HG02973 (cell line): ENCODE data around the gene SRBD1.
"Not testable (repeated sequence)": the region's sequence is repeated elsewhere in the genome, so short reads cannot be mapped to it uniquely, and the experiment has no call there.

Experiments
- ATAC-seq: cut with Tn5 transposase; IDR thresholded peaks from one replicate; pipeline ENCODE4 v1.9.1; 2021; ENCODE audit warnings: moderate library complexity; ENCODE audit not compliant: unreplicated experiment

SRBD1 gene

DNA sequence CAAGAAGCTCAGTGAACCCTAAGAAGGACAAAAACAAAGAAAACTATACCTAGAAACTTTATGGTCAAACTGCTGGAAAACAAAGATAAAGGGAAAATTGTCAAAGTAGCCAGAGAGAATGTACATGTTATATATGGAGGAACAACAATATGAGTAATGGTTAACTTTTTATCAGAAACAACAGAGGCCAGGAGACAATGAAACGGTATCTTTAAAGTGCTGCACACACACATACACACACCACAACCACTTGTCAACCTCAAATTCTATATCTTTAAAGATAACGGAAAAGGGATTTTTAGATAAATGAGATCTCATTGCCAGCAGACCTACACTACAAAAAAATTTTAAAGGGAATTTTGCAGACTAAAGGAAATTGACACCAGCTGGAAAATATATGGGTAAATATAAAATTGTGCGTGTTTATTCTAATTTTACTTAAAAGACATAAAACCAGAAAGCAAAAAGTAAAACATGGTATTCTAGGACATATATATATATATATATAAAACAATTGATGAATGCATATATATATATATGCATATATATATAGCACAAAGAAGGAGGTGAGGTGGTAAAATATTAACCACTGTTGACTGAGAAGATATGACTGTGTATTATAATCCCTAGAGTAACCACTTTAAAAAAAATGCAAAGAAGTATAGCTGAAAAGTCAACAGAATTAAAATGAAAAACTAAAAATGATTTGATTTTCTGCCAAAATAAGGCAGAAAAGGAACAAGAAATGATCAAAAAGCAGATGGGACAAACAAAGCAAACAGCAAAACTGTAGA is 172.0 kb downstream of the SRBD1 start:
- ATAC-seq: peak; percentile 50

DNA sequence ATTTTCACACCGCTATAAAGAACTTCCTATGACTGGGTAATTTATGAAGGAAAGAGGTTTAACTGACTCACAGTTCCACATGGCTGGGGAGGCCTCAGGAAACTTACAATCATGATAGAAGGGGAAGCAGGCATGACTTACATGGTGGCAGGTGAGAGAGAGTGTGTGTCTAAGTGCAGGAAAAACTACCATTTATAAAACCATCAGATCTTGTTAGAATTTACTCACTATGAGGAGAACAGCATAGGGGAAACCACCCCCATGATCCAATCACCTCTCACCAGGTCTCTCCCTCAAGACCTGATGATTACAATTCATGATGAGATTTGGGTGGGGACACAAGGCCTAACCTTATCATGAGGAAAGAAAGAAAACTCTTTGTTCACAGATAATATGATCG is 174.6 kb downstream of the SRBD1 start:
- no peak for ATAC-seq

DNA sequence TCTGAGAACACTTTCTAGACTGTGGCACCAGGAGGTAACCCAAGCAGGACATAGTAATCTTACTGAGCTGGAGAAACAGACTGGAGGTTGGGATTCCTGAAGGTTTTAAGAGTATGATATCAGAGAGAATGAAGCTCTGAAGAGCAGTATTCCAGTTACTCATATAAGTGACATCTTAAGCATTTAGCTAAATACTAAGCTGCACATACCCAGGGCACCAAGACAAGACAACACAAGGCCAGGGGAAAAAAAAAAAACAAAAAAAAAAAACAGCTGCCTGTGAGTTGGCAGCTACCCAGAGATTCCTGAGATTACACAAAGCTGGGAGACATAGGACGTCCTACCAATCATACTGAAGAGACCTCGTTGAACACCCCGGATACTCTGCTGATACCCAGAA is 175.8 kb downstream of the SRBD1 start:
- ATAC-seq: no peak

DNA sequence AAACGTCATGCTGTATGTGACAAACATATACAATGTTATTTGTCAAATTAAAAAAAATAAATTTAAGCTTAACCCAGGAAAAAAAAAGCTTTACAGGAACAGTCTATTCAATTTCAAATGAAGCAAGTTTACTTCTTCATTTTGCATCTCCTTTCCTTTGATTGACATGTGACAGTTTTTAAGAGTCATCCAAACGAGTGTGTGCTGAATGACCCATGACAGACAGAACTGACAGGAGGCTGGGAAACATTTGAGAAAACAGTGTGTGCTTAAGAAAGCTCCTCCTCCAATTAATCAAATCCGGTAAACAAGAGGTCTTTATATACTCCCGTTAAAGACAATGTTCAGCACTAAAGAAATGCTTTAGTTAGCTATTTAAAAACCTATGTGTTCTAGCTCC is 177.7 kb downstream of the SRBD1 start:
- no peak for ATAC-seq

DNA sequence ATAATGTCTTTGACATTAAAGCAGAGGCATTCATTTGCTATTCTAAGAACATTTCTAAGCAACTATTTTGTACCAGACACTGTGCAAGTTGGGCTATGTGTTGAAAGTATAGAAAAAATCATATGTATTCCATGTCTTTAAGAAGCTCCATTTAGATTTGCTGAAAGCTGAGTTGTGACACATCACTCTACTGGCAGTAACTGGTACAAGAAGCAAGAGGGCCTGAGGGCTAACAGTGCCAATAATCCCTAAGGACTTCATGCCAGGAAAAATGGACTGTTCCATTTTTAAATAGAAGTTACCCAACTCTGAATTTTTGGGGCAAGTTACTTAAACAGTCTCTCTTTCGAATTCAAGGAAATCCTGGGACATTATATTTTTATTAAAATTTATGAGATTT is 178.7 kb downstream of the SRBD1 start:
- ATAC-seq: no peak

DNA sequence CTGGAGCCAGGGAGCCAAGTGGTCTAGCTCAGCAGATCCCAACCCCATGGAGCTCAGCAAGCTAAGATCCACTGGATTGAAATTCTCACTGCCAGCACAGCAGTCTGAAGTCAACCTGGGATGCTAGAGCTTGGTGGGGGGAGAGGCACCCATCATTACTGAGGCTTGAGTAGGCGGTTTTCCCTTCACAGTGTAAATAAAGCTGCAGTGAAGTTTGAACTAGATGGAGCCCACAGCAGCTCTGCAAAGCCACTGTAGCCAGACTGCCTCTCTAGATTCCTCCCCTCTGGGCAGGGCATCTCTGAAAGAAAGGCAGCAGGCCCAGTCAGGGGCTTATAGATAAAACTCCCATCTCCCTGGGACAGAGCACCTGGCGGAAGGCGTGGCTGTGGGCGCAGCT is 185.0 kb downstream of the SRBD1 start:
- not testable (repeated sequence) for ATAC-seq

DNA sequence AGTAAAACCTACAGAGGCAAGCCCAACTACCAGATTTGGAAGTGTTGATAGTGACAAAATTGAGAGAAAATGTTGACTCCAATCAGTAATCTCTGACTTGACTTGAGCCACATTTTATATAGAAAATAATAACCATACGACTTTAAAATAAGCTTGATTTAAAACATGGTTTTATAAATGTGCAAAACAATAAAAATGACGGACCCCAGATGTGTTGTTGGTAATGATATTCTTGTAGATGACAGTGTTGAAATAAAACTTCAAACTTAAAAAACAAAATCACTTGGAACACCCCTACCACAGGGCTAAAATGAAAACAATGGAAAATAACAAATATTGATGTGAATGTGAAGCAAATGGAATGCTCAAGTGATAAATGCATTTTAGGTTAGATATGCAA is 188.1 kb downstream of the SRBD1 start:
- ATAC-seq: no peak

DNA sequence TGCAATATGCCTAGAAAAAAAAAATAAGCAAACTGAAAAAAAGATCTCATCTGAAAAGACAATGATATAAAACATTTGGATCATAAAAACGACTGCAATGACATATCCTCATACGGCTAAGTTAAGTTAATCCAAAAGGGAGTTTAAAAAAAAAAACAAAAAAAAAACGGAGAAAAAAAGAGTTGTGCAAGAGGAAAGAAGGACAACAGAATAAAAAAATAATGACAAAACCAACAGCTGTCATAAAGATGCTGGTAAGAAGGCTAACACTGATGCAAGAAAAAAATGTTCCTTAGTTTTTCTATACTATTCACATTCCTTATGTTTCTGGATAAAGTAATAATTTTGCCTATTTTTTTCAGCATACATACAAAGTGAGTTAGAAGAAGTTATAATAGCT is 192.5 kb downstream of the SRBD1 start:
- ATAC-seq: no peak

DNA sequence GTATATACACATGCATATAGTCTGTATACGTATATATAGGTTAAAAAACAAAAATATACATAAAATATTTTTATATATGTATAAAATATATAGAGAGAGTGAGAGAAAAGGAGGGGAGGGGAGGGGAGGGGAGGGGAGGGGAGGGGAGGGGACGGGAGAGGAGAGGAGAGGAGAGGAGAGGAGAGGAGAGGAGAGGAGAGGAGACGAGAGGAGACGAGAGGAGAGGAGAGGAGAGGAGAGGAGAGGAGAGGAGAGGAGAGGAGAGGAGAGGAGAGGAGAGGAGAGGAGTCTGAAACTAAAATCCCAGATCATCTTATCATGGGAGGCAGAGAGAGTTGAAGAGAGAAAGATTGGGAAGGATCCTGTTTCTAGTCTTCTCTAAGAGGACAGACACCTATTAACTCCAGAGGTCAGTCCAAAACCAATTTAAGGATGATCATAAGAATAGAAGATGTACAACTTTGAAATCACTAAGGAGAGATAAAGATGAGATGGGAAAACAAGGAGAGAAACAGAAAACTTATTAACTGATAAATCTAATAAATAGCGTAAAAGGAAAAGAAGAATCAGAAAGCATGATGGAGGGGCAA is 195.4 kb downstream of the SRBD1 start:
- ATAC-seq: no peak

DNA sequence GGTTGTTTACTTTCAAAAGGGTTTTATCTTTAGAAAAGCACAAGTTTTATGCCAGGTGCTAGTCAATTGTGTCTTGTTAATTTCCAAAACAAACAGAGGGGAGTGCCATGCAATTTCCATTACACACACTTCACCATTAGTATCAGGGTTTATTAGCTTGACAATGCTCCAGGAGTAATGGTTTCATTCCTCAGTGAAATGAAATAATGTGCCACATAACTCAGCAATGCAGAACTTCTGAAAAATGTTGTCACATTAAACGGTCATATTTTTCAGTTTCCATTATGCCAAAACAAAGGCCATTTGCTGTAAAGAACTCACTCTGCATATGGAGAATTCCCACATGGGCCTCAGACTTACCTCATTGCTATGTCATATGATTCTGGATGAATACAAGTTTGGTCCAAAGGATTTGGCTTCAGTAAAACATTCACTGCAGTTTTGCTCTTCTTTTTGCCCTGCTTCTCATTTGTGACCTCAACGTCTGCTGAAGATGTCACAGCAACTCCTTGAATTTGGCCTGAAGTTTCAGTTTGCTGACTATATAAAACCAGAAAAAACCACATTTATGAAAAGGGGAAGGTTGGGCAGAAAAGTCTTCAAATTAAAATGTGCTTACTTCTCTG is 198.2 kb downstream of the SRBD1 start:
- ATAC-seq: no peak

DNA sequence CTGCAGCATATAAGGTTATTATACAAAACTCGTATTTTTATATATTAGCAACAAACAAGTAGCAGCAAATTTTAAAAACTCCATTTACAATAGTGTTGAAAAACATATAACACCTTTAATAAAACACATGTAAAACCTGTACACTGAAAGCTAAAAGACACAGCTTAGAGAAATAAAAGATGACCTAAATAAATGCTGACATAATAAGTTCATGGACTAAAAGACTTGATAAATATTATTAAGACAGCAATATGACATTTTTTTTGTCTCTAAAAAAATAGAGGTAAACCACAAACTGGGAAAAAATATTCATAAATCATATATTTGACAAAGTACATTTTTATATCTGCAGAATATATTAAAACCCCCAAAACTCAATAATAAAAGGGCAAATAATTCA is 201.4 kb downstream of the SRBD1 start:
- ATAC-seq: no peak

DNA sequence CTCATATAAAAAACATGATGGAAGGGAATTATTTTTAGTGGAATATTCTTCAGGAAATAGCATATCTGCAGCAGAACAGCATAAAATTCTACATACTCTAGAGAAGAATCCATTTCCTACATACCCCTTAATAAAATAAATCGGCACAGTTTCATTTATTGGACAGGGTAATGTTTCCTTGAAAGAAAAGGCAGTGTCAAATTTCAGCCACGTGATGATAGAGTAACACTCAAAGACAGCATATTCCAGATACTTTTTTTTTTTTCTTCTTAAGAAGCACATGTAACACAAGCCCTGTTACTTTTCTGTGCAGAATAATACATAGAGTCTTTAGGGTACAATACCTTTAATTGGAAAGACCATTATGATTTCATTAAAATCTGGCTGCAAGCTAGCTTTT is 204.4 kb downstream of the SRBD1 start:
- no peak for ATAC-seq

DNA sequence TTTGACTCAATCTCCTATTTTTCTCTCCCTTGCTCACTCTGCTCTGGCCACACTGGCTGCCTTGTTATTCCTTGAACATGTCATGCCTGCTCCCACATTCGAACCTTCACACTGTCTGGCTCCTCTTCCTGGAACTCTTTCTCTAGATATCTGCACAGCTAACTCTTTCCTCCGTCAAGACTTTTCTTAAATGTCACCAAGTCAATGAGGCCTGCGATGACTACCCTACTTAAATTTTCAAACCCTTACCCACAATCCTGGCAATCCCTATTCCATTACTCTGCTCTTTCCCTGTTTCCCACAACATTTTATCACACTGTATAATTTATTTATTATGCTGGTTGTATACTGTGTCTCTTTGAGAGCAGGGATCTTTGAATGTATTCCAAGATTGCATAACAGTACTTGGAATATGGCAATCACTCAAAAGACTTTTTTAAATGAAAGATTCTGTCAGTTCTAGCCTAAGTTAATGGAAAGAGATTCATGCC is 206.2 kb downstream of the SRBD1 start:
- ATAC-seq: no peak

DNA sequence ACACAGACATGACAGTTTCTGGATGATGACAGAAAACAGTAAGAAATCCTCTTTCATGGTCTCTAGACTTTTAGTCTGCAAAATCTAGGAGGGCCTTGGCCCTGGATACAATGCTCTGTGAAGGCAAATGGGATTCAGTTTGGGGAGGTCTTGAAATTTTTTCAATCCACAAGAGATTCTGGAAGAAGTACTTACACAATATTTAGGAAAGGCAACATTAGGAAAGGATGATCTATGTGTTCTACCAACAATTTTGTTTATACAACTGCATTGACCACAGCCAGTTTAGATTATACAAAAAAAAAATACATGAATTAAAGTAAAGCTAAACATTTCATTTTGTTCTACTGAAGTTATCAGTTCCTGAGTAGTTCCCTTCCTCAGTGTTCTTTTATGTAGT is 208.0 kb downstream of the SRBD1 start:
- ATAC-seq: no peak

DNA sequence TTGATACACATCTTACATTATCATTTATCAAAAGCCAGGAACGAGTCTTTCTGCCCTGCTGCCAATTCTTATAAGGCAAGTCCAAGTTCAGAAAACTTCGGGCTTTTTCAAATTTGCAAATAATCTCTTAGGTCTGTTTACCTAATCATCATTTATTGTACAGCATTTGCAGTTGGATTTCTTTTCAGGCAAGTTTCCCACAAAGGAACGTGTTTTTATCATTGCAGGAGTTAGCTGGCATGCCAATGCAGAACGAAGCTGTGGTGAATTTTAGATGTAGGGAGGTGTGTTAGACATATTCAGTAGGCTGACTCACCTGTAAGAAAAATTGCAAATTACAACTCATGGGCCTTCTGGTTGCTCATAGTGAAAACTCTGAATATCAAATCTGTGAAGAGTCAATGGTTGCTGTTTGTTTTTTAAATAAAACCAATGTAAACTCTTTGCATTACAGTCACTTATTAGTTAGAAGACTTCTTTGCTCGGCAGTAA is 209.6 kb downstream of the SRBD1 start:
- ATAC-seq: no peak

DNA sequence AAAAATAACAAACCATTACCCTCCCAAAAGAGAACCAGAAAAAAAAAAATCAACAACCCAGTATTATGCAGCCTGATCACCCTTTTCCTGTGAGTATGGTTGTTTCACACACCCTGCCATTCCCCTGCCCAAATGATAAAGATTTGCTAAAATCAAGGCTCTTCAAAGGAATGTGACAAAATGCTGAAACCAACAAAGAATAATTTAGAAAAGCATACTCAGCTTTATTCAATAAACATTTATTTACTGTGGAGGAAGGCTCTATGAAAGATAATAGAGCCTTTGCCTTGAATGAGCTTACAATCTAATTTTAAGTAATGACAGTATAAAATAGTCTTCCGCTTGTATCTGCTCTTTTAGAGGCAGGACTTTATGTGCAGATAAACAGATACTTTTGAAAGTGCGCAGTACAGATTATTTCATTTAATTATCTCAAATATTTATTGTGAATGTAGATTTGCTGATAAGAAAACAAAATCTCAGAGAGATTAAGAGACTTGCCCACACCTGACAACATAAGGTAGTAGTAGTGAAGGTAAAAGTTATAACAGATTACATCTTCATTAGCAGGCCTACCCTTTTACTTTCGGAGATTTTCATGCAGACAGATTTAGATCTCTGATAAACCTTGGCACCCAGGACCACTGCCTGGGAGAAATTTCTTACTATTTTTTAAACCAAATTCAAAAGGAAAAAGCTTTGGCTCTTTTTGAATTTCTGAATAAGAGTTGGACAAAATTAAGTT is 211.9 kb downstream of the SRBD1 start:
- ATAC-seq: no peak

DNA sequence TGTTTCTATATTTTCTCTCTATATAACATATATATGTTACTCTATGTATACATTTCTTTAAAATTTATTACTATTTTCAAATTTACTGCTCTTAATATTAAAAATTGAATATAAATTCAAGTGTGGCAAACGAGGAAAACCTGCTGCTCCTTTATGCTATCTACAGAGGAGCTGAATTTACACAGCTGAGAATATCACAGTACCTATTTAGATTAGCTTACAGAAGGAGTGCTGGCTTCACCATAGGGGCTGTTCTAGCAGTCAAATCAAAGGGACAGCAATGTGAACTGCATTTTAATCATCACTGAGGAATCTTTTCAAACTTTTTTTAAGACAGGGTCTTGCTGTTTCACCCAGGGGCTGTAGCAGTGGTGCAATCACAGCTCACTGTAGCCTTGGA is 213.8 kb downstream of the SRBD1 start:
- ATAC-seq: no peak

DNA sequence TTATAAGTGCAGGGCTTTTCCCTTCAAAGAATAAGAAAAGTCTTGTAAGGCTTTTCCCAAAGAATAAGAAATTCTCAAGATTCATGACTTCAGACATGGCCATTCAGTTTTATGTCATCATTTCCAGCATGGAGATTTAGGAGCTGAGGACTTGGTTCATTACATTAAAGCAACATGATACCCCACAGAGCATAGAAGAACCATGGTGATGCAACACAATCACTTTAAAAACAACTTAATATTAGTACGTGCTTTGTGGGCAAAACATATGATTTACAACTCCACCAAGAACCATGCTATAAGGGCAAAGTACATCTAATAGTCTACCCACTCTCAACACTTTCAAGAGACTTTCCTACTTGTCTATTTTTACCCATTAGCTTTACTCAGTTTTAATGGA is 214.4 kb downstream of the SRBD1 start:
- ATAC-seq: no peak

DNA sequence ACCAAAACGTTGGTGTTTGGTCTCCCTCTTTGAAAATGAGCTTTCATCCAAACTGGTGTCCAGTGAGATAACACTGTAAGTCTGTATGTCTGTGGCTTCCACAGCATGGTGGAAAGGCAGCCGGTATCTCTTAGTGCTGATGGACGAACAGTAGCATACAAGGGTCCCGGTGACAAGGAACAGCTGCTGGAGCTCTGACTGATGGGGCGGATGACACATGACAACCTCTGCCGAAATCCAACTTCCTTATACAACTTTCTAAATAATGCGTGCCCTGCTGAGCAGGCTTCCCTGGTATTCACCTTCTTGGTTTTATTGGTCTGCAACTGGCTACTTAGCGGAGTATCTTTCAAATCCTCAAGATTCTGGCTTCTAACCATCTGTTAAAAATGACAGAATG is 216.2 kb downstream of the SRBD1 start:
- ATAC-seq: no peak

DNA sequence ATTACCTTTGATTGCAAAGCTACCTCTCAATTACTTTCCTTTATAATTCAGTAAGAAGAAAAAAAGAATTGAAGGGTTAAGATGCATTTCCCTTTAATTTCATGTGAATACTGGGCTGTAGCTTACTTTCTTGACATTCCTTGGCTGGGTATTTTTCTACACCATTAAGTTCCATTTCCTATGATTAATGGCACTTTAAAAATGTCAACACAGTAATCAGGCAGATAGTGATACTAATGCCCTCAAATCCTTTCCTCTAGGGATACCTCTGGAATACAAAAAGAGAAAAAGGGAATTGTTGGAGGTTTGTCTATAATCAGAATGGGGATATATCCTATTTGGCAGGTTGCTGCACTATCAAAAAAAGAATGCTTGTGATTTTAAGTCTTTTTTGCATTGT is 216.9 kb downstream of the SRBD1 start:
- ATAC-seq: no peak

DNA sequence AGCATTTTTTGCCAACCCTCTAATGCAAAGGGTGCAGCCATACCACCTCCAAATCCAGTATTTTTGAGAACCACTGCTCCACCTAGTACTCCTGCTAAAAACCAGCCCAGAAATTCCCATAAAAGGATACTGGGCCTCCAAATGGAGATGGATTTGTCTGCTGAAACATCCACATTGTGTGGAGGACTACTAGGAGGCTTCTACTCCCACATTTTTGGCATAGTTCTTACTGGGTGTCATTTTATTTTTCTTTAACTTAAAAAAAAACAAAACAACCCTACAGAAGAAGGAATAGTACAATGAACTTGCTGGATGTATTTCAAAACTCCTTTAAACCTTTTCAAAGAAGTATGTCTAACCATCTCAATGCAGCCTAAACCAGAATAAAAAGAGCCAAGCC is 219.2 kb downstream of the SRBD1 start:
- no peak for ATAC-seq
